HG03039 (cell line): ENCODE measurements around the gene SNAPIN.
A peak's percentile ranks its signal among the peaks of the same experiment; 100 is the strongest.

Experiments used
- ATAC-seq: cut with Tn5 transposase; IDR thresholded peaks from one replicate; pipeline ENCODE4 v1.9.1; 2021; ENCODE audit warnings: mild to moderate bottlenecking, moderate library complexity; ENCODE audit not compliant: unreplicated experiment

The SNAPIN gene, protein sequence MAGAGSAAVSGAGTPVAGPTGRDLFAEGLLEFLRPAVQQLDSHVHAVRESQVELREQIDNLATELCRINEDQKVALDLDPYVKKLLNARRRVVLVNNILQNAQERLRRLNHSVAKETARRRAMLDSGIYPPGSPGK

DNA sequence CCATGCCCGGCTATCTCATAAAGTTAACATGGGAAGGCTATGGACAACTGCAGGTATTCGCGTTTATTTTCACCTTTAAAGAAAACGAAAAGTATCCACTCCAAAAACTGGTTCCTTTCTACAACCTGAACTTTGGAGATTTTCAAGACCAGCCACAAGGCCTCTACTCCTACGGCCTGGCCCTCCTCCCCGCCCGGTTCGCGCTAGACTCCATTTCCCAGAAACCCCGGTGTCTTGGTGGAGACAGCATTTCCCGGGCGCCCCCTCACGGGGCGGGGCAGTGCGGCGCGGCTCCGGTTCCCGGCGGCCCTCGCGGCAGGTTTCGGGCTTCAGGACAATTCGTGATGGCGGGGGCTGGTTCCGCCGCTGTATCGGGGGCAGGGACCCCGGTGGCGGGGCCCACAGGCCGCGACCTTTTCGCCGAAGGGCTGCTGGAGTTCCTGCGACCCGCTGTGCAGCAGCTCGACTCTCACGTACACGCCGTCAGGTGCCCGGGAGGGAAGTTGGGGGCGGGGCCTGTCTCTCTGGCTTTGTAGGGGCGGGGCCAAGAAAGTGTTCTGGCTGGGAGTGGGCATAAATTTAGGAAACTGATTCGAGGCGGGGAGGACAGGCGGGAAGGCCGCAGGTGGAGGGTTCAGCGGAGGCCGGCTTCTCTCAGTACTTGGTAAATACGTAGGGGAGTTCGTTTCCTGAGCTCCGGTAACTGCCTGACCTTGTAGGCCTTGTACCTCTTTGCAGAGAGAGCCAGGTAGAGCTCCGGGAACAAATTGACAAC, at the start of gene SNAPIN:
Gene SNAPIN (plus strand): TSS at position 304 of the 775 bp plus-strand sequence. CDS start 41 bp downstream, at position 345.
- ATAC-seq = peak; percentile 80

DNA sequence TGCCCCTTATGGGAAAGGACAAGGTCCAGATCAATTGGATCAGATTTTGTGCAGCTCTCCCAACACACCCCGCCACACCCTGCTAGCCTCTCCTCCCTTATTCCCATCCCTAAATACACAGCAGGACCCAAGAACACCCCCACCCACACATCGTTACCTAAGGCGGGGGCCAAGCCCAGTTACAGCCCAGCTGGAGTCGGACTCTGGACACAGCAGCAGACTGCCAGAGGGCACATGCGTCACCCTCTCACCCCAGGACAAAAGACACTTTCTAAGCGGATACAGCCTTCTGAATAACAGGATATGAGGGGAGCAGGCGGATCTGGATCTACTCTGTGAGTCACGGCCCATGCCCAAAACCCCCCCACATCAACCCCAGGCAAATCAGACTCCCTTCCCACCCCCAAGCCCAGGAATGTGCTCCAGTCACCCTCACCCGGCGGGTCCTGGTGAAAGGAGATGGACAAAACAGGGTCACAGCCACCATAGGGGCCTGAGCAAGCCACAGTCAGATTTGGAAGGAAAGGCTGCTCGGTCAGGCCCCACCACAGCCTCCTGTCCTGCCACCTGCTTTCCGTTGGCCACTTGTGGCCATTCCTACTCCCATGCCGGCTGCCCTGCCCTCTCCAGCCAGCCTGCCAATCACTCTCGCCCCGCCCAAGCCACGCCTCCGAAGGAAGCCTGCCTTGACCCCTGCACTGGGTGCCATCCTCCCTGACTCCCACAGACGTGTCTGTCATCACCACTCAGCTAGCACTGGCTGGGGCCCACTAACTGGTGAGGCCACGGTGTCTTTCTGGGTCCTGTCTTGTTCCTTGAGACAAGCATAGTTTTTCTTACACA, 49.5 kb upstream of the SNAPIN start:
- ATAC-seq = no peak

DNA sequence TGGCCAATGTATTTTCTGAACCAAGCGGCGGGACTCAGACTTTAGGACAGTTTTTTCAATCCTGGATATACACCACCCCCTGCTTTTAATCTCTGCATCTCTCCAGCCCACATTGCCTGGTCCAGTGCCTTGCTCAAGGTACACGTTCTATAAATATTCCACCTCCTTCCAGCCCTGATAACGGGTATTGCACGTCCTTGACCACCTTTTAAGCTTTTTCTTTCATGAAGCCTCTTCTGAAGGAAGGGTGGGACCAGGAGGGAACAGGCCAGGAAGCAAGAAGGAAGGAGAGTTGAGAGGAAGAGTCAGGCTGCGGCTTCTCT, 49.0 kb upstream of the SNAPIN start:
- ATAC-seq = no peak

DNA sequence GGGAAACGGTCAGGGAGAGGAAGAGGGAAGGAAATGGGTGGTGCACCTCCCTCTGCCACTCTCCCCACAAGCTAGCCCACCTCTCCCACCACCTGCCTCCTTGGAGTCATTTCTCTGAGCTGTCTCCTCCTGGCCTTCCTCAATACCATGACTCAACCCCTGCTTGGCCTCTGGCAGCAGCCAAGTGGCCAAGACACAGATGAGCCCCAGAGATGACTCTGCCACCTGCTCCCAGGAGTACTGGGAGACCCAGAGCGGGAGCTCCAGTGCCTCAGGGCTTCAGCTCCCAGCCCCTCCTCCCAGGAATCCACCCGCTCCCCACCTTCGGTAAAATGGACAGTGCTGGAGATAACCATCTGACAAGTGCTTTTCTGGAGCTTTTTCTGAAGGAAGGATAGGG, 48.2 kb upstream of the SNAPIN start:
- no peak for ATAC-seq

DNA sequence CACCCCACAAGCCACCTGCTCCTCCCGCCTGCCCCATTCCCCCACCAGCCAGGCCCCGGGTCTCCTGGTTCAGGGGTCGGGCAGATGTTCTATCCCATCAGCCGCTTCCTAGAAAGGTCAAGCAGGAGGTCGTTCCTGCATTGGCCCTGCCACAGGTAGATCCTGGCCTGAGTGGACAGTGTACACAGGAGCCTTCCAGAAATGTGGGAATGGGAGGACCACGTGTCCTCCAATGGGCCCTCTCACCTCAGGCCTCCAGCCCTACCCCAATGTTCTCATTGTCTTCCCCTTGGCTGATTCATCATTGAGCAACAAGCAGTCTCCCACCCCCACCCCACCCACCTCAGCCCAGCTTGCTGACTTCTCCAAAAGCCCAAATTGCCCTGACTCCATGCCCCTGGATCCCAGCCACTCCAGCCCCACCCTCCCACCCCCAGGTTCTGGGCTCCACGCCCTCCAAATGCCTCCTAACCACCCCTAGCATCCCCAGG, 47.6 kb upstream of the SNAPIN start:
- ATAC-seq = no peak

DNA sequence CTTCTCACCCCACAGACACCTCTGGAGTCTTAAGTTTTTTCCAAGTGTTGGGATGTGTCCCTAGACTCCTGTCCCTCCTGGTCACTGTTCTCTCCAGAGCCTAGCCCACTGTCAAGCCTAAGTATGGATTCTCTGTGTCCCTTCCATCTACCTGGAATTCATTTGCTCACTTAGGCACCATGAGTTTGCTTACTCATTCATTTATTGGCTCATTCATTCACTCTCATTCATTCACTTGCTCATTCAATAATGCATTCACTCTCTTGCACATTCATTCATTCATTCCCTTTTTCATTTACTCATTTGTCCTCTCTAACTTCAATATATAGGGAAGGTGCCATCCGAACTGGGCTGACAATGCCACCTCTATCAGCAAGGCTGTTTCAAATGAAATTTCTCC, 47.1 kb upstream of the SNAPIN start:
- ATAC-seq = no peak

DNA sequence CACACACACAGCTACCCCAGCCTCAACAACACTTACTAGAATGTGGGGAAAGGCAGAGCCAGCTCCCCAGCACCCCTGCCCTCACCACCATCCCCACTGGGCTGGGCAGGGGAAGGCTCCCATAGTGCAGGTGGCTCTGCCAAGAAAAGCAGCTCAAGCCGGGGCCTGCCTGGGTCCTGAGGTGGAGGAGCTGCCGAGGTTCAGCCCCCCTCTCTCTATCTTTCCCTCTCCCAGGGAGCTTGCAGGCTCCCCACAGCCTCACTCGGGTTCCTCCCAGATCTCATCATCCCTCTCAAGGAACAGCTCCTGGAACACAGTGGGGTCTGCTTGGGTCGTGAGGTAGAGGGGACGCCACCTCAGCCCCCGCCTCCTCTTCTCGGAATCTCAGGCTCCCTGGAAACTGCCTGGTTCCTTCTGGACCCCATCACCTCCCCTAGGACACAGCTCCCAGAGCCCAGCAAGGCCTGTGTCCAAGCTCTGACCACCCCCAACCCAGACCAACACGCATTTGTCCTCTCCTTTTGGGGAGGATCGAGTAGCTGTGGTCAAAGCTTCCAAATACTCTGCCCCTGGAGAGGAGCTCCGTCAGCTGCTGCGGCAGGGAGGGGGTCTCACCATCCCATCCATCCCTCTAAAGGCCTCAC, 46.3 kb upstream of the SNAPIN start:
- no peak for ATAC-seq

DNA sequence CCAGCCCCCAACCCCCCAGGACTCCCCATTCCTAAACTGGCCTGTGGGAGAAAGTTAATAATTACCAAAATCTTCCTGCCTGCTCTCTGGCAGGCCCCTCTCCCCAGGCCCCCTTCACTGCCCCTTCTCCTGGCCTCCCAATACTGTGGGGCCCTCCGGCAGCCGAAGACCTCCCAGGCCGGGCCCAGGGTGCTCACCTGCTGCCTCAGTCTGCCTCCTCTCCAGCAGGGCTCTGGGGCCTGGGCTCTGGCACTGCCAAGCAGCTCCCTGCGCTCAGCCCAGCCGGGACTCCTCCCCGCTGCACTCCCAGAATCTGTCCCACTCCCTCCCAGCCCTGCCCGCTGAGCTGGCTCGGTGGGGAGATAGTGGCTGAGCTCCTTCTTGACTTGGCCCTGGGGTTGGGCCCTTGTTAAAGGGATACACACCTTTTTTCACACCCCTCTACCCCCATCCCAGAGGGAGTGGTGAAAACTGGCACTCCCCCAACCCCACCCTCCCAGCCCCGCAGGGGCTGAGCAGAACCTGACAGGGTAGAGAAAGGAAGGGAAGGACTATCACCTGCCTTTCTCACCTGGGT, 45.7 kb upstream of the SNAPIN start, which contains the start of gene S100A16:
Gene S100A16 (minus strand): TSS at position 383 of the 577 bp plus-strand sequence. CDS start 4,986 bp downstream, outside the sequence.
- no peak for ATAC-seq

DNA sequence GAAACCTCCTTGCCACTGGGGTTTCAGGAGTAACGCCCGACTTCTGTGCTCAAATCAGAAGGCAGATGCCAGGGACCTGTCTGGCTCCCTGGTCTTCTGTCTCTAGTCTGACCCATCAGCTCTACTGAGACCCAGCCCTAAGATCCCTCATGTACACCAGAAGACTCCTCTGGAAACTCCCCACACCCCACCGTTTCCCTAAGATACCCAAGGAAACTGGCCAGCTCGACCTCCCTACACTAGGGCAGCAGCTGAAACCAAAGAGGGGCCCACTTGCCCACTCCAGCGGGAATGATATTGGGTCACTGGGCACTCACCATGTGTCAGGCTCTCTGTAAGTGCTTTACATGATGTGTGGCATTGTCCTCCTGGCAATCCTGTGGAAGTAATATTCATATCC, 45.1 kb upstream of the SNAPIN start:
- ATAC-seq = no peak

DNA sequence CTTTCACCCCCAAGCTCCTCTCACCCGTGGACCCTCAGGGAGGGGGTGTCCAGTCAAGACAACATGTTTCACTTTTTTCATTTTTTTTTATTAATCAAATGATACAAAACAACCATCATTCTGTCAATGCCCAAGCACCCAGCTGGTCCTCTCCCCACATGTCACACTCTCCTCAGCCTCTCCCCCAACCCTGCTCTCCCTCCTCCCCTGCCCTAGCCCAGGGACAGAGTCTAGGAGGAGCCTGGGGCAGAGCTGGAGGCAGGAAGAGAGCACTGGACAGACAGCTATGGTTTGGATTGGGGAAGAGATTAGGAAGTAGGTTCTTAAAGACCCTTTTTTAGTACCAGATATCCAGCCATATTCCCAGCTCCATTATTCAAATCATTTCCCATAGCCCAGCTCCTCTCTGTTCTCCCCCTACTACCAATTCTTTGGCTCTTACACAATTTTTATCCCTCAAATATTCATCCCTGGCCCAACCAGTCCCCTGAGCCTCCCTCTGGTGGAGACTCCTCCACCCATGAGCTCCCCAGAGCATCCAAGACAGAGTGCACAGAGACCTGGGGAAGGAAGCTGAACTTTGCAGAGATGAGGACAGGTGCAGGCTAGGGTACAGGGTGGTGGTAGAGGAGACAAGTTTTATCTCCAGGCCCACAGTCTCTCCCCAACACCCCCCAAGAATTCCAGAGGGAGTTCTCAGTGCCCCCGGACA, 44.2 kb upstream of the SNAPIN start:
- no peak for ATAC-seq

DNA sequence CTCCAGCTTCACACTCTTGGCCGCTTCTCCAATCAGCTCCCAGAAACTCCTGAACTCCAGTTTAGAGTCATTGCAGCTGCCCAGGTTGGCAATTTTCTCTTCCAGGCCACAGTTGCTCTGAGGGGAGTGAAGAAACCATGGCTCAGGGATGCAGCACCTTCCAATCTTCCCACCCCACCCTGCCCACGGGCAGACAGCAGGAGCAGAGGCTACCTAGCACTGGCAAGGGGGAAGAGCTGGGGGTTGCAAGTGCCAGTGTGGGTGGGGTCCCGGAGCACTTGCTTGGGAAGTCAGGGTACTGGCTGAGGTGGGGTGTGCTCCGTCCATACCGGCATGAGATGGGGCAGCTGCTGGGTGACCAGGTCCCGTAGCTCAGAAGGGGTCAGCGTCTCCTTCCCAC, 43.6 kb upstream of the SNAPIN start:
- ATAC-seq = no peak

DNA sequence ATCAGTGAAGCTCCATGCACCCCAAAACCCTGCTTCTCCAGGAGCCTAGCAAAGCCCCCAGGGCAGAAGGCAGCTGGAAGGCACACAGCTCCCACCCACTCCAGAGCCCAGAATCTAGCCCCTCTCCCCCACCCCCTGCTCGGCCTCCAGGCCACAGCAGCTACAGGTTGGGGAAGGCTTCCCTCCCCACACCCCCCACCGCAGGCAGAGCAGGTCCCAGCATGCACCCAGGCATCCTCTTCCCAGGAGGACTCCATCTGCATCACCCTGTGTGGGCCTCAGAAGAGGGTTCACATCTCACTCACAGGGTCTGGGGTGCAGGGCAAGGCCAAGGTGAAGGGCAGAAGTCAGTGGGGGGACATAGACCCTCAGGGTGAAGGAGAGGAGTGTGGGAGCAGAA, 43.1 kb upstream of the SNAPIN start:
- no peak for ATAC-seq

DNA sequence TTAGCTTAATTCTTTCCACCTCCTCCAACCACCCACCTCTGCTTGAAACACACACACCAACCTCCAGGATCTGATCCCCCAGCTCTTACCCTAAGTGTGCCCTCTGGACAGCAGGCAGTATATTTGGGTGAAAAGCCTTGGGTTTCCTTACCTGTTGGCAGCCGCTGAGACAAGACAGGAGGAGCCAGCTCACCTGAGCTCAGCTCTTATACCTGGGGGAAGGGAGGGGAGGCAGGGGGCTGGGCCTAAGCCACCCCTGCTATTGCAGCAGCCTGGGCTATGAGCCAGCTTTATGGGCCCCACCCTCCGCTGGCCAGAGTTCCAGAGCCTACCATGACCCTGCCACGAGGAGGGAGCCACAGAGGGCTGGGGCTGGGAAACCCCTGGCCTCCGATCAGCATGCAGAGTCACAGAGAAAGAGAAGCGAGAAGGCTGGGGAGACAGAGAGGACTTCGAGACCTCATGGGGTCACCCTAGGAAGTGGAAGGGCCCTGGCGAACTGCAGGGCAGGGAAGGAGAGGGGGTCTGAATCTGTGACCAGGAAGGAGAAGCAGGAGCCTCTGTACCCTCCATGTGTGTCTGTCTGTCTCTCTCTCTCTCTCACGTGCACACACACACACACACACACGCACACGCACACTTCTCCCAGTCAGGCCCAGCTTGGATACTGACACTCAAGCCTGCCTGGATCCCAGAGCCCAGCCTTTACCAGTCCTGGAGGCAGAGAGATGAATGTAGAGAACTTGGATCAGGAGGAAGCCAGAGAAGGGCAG, 42.2 kb upstream of the SNAPIN start, which contains the start of gene S100A14:
Gene S100A14 (minus strand): TSS at position 182 of the 773 bp plus-strand sequence. CDS start 467 bp downstream, outside the sequence.
- no peak for ATAC-seq

DNA sequence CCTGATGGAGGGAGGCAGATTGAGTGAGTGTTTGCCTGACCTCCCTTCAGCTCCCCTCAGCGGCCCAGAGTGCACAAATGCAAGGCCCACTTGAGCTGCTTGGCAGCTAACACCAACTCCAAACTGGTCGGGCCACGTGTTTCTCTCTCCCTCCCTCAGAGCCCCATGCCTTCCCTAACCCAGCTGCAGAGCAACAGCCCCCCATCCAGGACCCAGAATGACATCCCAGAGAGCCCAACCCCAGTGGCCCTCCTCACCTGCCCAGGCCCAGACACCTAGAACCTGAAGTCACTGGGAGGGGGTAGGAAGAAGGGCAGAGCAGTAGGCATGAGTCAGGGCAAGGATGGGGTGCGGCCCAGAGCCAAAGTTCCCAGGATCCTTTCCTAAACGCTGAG, 41.6 kb upstream of the SNAPIN start:
- no peak for ATAC-seq

DNA sequence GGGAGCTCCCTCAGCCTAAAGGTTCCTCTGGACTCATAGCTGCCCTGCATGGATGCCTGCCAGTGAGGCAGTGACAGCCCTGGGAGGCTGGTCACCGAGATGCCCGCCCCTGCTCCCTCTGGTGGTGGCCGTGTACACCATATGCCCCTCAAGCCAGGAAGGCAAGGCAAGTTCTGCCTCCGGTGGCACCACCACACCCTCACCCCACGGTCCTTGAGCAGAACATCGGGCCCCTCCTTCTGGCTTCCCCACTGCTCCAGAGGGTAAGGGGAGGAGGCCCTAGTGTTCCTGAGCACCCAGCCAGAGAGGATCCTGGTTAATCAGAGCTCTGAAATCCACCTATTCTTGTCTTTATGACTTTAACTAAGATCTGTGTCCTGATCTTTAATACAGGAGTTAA, 40.8 kb upstream of the SNAPIN start:
- no peak for ATAC-seq

DNA sequence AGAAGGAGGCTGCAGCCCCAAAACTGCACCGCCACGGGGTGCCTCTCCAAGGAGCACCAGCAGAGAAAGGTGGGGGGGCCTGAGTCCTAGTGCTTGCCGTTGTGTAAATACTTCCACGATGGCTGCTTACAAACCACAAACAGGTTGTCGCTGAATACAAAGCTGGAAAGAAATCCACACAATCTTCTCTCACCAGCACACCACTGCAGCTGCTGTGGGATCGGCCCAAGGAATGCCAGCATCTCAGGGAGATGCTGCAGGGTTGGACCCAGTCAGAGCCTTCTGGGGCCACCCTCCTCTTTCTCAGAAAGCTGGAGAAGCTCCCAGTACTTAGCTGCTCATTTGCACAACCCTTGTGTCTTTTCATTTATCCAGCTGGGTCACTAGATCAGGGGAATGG, 39.3 kb upstream of the SNAPIN start:
- no peak for ATAC-seq

DNA sequence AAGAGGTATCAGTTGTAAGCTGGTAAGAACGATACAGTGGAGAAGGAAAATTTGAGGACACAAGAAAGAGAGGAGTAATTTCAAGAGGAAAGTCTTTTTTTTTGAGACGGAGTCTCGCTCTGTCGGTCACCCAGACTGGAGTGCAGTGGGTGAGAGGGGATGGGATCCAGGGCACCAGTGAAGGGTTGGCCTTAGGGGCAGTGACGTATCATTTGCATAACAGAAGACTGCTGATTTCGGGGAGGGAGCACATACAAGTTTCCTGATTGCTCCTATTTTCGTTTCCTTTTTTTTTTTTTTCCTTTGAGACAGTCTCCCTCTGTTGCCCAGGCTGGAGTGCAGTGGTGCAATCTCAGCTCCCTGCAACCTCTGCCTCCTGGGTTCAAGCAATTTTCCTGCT, 35.4 kb upstream of the SNAPIN start:
- ATAC-seq = no peak

DNA sequence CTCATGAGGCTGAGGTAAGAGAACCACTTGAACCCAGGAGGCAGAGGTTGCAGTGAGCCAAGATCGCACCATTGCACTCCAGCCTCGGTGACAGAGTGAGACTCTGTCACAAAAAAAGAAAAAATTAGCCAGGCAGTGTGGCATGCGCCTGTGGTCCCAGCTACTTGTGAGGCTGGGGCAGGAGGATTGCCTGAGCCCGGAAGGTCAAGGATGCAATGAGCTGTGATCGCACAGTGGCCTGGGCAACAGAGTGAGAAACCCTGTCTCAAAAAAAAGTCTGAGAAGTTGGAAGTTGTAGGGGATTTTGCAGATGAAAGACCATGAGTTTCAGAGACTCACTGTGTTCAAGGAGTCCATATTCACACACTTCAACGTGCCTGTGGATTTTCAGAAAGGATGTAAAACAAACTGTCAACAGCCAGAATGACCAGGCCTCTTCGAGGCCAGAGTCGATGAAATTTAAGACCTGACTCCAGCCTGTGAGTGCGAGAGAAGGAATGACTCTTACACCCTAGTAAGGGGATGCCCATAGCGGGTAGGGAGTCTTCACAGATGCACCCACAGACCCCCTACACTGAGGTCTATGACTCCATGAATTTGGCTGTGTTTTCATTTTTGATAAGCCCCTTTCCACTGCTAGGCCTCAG, 33.4 kb upstream of the SNAPIN start:
- no peak for ATAC-seq

DNA sequence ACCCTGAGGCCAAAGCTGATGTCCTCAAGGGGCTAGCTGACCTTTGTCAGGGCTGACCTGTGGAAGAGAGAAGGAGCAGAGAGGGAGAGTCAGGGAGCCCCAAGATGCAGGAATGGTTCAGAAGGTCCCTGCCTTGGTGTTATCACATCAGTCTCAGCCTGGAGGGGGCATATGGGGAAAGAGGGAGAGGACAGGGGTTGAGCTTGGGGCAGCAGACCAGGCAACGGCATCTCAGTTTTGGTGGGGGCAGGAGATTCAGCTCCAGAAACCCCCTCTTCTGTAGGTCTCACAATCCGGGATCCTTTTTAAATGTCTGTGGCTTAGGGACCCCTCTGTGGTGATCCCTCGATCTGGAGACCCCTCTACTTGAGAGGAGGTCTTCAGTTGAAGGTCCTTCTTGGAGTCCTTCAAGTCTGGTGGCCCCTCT, 32.0 kb upstream of the SNAPIN start:
- no peak for ATAC-seq
